ENCODE measurements around the gene CACHD1. TPM values are rescaled to one million over a fixed set of nuclear protein-coding genes. Genes with fewer than 3 reads are reported as not detected.

Gene CACHD1
- total RNA-seq, 1 donor from 2014 or later = 0.11 TPM

- intact Hi-C loops (cut with micrococcal nuclease) = no loop called here
Measured at GRCh38 chr1:64546013-64546412, 76.1 kb downstream of the CACHD1 start.

GRCh38 chr1:64549464-64550239 is 79.7 kb downstream of the CACHD1 start:
- intact Hi-C loops (cut with micrococcal nuclease) = loop anchor here (5.0 kb wide), 1 partner anchor 42 kb away; no protein-coding TSS in a partner anchor

GRCh38 chr1:64550510-64550909 is 80.6 kb downstream of the CACHD1 start:
- intact Hi-C loops (cut with micrococcal nuclease) = loop anchor here (5.0 kb wide), 1 partner anchor 43 kb away; no protein-coding TSS in a partner anchor

- intact Hi-C loops (cut with micrococcal nuclease) = loop anchor here (5.0 kb wide), 1 partner anchor 44 kb away; no protein-coding TSS in a partner anchor
Measured at GRCh38 chr1:64550946-64551605, 81.1 kb downstream of the CACHD1 start.

- intact Hi-C loops (cut with micrococcal nuclease) = loop anchor here (5.0 kb wide), 1 partner anchor 46 kb away; no protein-coding TSS in a partner anchor
Measured at GRCh38 chr1:64553285-64553684, 83.4 kb downstream of the CACHD1 start.

GRCh38 chr1:64555947-64556346 is 86.0 kb downstream of the CACHD1 start:
- intact Hi-C loops (cut with micrococcal nuclease) = no loop called here

- intact Hi-C loops (cut with micrococcal nuclease) = no loop called here
Measured at GRCh38 chr1:64561993-64562392, 92.1 kb downstream of the CACHD1 start.

- intact Hi-C loops (cut with micrococcal nuclease) = no loop called here
Measured at GRCh38 chr1:64563958-64564565, 94.1 kb downstream of the CACHD1 start.

GRCh38 chr1:64564891-64565290 is 95.0 kb downstream of the CACHD1 start:
- intact Hi-C loops (cut with micrococcal nuclease) = no loop called here

GRCh38 chr1:64567426-64568170 is 97.7 kb downstream of the CACHD1 start:
- intact Hi-C loops (cut with micrococcal nuclease) = no loop called here

GRCh38 chr1:64568171-64568450 is 98.2 kb downstream of the CACHD1 start:
- intact Hi-C loops (cut with micrococcal nuclease) = no loop called here

GRCh38 chr1:64569411-64569810 is 99.5 kb downstream of the CACHD1 start:
- intact Hi-C loops (cut with micrococcal nuclease) = no loop called here

- intact Hi-C loops (cut with micrococcal nuclease) = no loop called here
Measured at GRCh38 chr1:64570267-64570855, 100.4 kb downstream of the CACHD1 start.

GRCh38 chr1:64572222-64572900 is 102.4 kb downstream of the CACHD1 start:
- intact Hi-C loops (cut with micrococcal nuclease) = no loop called here

- intact Hi-C loops (cut with micrococcal nuclease) = no loop called here
Measured at GRCh38 chr1:64574301-64574700, 104.4 kb downstream of the CACHD1 start.

GRCh38 chr1:64575881-64576676 is 106.2 kb downstream of the CACHD1 start:
- intact Hi-C loops (cut with micrococcal nuclease) = no loop called here

- intact Hi-C loops (cut with micrococcal nuclease) = no loop called here
Measured at GRCh38 chr1:64578270-64578973, 108.5 kb downstream of the CACHD1 start.

- intact Hi-C loops (cut with micrococcal nuclease) = no loop called here
Measured at GRCh38 chr1:64579767-64580166, 109.8 kb downstream of the CACHD1 start.

GRCh38 chr1:64581135-64581842 is 111.4 kb downstream of the CACHD1 start:
- intact Hi-C loops (cut with micrococcal nuclease) = no loop called here
